PC-3 (cell line): Measurements from ENCODE around the gene CANT1. TPM values are rescaled to one million over a fixed set of nuclear protein-coding genes. Genes with fewer than 3 reads are reported as not detected.

Experiments used
- ATAC-seq: fragments of 200-7000 bp; cut with Tn5 transposase; 2 replicates; pipeline ENCODE4 v1.9.1; 2020; ENCODE audit warnings: mild to moderate bottlenecking, moderate library complexity
- BruUV-seq: library from RNA; stranded (reverse); fragments of 400-500 nt; replicated peaks from 2 replicates; lab custom pipeline; 2021; lab: Mats Ljungman, UMichigan
- CTCF ChIA-PET: fragments of 300-600 bp; sonication (Branson Sonifier 250); formaldehyde crosslinking; loops from one replicate; lab custom pipeline; 2022; ENCODE audit warnings: antibody characterized with exemption; lab: Charles Lee
- POLR2A ChIA-PET: fragments of 300-600 bp; sonication (Branson Sonifier 250); formaldehyde crosslinking; loops from one replicate; lab custom pipeline; 2022; ENCODE audit warnings: antibody characterized with exemption; ENCODE audit not compliant: unreplicated experiment; lab: Charles Lee
- DNase-seq: peaks from one replicate; pipeline ENCODE4 v3.0.0-alpha.2; 2015
- H2AFZ ChIP-seq: fragments of 300-600 bp; sonication (generic); 2 replicates; pipeline ENCODE4 v1.6.0; 2016; ENCODE audit warnings: antibody characterized with exemption, low read length
- H3F3A ChIP-seq: fragments of 300-600 bp; sonication (generic); one replicate; pipeline ENCODE4 v1.6.0; 2017; ENCODE audit warnings: antibody characterized with exemption, low read length, control low read depth, mild to moderate bottlenecking; ENCODE audit not compliant: unreplicated experiment
- H3K27ac ChIP-seq: fragments of 300-600 bp; sonication (generic); 2 replicates; pipeline ENCODE4 v1.5.1; 2016; ENCODE audit warnings: mild to moderate bottlenecking, low read length
- H3K27me3 ChIP-seq: fragments of 300-600 bp; sonication (generic); 2 replicates; pipeline ENCODE4 v1.6.1; 2016; ENCODE audit warnings: low read length, mixed read lengths
- H3K36me3 ChIP-seq: fragments of 300-600 bp; sonication (generic); 2 replicates; pipeline ENCODE4 v1.6.1; 2016; ENCODE audit warnings: low read depth, mixed run types, low read length, mixed read lengths
- H3K4me1 ChIP-seq: fragments of 300-600 bp; sonication (generic); 2 replicates; pipeline ENCODE4 v1.5.1; 2016; ENCODE audit warnings: low read length; ENCODE audit not compliant: insufficient read depth
- H3K4me2 ChIP-seq: fragments of 300-600 bp; sonication (generic); 2 replicates; pipeline ENCODE4 v1.6.0; 2016; ENCODE audit warnings: low read length
- H3K4me3 ChIP-seq: fragments of 300-600 bp; sonication (generic); 2 replicates; pipeline ENCODE4 v1.5.1; 2016; ENCODE audit warnings: mild to moderate bottlenecking, low read length, mixed read lengths
- H3K79me2 ChIP-seq: fragments of 300-600 bp; sonication (generic); 2 replicates; pipeline ENCODE4 v1.6.1; 2017; ENCODE audit warnings: low read length, mixed read lengths
- H3K9ac ChIP-seq: fragments of 300-600 bp; sonication (generic); 2 replicates; pipeline ENCODE4 v1.6.0; 2016; ENCODE audit warnings: mild to moderate bottlenecking, low read length
- H3K9me2 ChIP-seq: fragments of 300-600 bp; sonication (generic); replicated peaks from 2 replicates; pipeline ENCODE4 v1.6.1; 2016; ENCODE audit warnings: mixed run types, low read length, mixed read lengths
- H3K9me3 ChIP-seq: fragments of 300-600 bp; sonication (generic); 2 replicates; pipeline ENCODE4 v1.6.1; 2016; ENCODE audit warnings: low read length, mixed read lengths
- H4K20me1 ChIP-seq: fragments of 300-600 bp; sonication (generic); 2 replicates; pipeline ENCODE4 v1.6.1; 2016; ENCODE audit warnings: low read length, mixed read lengths
- EZH2 ChIP-seq: fragments of 300-600 bp; sonication (generic); IDR thresholded peaks from one replicate; pipeline ENCODE4 v1.6.1; 2017; ENCODE audit warnings: antibody characterized with exemption, mild to moderate bottlenecking, low read length; ENCODE audit not compliant: unreplicated experiment
- EZH2phosphoT487 ChIP-seq: fragments of 300-600 bp; sonication (generic); IDR thresholded peaks from 2 replicates; pipeline ENCODE4 v1.6.1; 2018; ENCODE audit warnings: mild to moderate bottlenecking, antibody characterized with exemption, low read length, borderline replicate concordance
- intact Hi-C: fragments of 100-400 bp; cut with micrococcal nuclease; formaldehyde crosslinking; loops from 2 replicates; pipeline ENCODE4 v1.9.0; 2023
- total RNA-seq: library from RNA; depleted of rRNA; stranded (reverse); fragments of >200 nt; gene quantifications from 2 replicates; pipeline ENCODE4 v1.2.3, GENCODE V29; 2014
- TF ChIP-seq, protein P1 (sequence below): fragments of 300-600 bp; sonication (generic); conservative IDR thresholded peaks from 2 replicates; pipeline ENCODE4 v1.5.1; 2017; ENCODE audit warnings: antibody characterized with exemption, low read depth, mild to moderate bottlenecking, low read length

Gene CANT1
- total RNA-seq, 1 experiment from 2014 or later: 191 TPM

DNA sequence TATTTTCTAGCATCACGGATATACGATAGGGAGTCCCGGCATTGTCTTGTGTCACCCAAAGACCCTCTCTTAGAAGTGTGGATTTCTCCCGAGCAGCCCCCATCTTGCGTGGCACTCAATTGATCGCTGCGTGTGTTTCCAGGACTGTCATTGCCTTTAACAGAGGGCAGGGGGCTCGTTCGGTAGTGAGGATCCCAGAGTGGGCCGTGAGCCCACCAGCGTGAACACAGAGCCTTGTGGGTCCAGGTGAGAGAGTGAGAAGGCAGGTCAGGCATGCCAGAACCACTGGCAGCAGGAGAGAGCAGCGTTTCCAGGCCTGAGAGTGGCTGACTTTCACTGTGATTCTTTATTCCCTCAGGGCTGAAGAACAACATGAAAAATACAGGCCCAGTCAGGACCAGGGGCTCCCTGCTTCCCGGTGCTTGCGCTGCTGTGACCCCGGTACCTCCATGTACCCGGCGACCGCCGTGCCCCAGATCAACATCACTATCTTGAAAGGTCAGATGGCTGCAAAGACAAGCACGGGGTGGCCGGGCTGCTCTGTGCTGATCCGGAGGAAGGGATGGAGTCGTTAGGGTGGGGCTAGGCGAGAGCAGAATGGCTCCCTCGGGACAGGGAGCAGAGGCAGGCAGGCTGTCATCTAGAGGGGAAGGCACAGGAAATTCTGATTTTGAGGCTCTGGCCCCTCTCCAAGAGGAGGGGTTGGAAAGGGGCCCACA, 36.8 kb upstream of the CANT1 start:
- Histone ChIP-seq H3K9me2 (no peaks in the 10 kb centered on the region), H3K4me1 (peaks cover 5% of the 10 kb centered on the region; the same call in 1 of the 2 replicates), H3K4me2 (no peak overlapping the region), H3K9ac (no peak overlapping the region), H3K9me3 (no peaks in the 10 kb centered on the region), H3K36me3 (no peaks in the 10 kb centered on the region), H3K4me3 (no peak overlapping the region), H3K27me3 (no peaks in the 10 kb centered on the region), H3K27ac (no peak overlapping the region), H3F3A (no peaks in the 10 kb centered on the region), H2AFZ (0 out of 2 replicates have a peak overlapping the region, but pooled peaks have one; percentile 4), H4K20me1 (no peaks in the 10 kb centered on the region), H3K79me2 (no peaks in the 10 kb centered on the region)
- ChIA-PET CTCF (interaction anchor here (0.6 to 1.7 kb wide), 7 partner anchors 10 to 346 kb away, joined by 3 to 22 read pairs (median 4); partner anchors contain the start of gene LGALS3BP), POLR2A (no interaction called here)
- no peak for DNase-seq
- no TSS peak for BruUV-seq
- intact Hi-C loops: loop anchor here (1.0 kb wide), 2 partner anchors 27 to 36 kb away; no protein-coding TSS in a partner anchor
- ATAC-seq: no peak
- no peak for TF ChIP-seq EZH2phosphoT487
- no peak for TF ChIP-seq EZH2
- TF ChIP-seq, protein P1, sequence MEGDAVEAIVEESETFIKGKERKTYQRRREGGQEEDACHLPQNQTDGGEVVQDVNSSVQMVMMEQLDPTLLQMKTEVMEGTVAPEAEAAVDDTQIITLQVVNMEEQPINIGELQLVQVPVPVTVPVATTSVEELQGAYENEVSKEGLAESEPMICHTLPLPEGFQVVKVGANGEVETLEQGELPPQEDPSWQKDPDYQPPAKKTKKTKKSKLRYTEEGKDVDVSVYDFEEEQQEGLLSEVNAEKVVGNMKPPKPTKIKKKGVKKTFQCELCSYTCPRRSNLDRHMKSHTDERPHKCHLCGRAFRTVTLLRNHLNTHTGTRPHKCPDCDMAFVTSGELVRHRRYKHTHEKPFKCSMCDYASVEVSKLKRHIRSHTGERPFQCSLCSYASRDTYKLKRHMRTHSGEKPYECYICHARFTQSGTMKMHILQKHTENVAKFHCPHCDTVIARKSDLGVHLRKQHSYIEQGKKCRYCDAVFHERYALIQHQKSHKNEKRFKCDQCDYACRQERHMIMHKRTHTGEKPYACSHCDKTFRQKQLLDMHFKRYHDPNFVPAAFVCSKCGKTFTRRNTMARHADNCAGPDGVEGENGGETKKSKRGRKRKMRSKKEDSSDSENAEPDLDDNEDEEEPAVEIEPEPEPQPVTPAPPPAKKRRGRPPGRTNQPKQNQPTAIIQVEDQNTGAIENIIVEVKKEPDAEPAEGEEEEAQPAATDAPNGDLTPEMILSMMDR: no peak

- H2AFZ ChIP-seq: 0 out of 2 replicates have a peak overlapping the region, but pooled peaks have one; percentile 4
- H3K4me2 ChIP-seq: no peak overlapping the region
- no peak overlapping the region for H3K27ac ChIP-seq
- no peaks in the 10 kb centered on the region for H3K36me3 ChIP-seq
- no peaks in the 10 kb centered on the region for H3K9me2 ChIP-seq
- H3K79me2 ChIP-seq: no peaks in the 10 kb centered on the region
- no peak overlapping the region for H3K9ac ChIP-seq
- ChIA-PET POLR2A (no interaction called here), CTCF (interaction anchor here (0.5 to 1.7 kb wide), 10 partner anchors 9 to 349 kb away, joined by 3 to 22 read pairs (median 4); partner anchors contain the start of gene LGALS3BP)
- intact Hi-C loops: loop anchor here (1.0 kb wide), 2 partner anchors 27 to 36 kb away; no protein-coding TSS in a partner anchor
- ATAC-seq (peak; percentile 70), DNase-seq (peak; percentile 83)
- H3K9me3 ChIP-seq: no peaks in the 10 kb centered on the region
- no peak overlapping the region for H3K4me3 ChIP-seq
- H3K27me3 ChIP-seq: no peaks in the 10 kb centered on the region
- H3F3A ChIP-seq: no peaks in the 10 kb centered on the region
- TF ChIP-seq EZH2: no peak
- TF ChIP-seq, protein P1: peak; percentile 97
- no peaks in the 10 kb centered on the region for H4K20me1 ChIP-seq
- H3K4me1 ChIP-seq: peaks cover 5% of the 10 kb centered on the region; the same call in 1 of the 2 replicates
- no TSS peak for BruUV-seq
These were observed 36.3 kb upstream of the CANT1 start for GRCh38 chr17:79045842-79046196.
